Measurements from ENCODE around the gene CCT8L2.
"Not testable (repeated sequence)": the region's sequence is repeated elsewhere in the genome, so short reads cannot be mapped to it uniquely, and the experiment has no call there.

GRCh38 chr22:16595251-16595650 is 2.6 kb upstream of the CCT8L2 start:
- not testable (repeated sequence) for TF ChIP-seq CTCF, POLR2AphosphoS5, POLR2A, EP300 (IDR thresholded peaks at IDR 0.05)
